ENCODE results near the gene HDDC3.

- TF ChIP-seq POLR2AphosphoS5 (IDR thresholded peaks at IDR 0.05; ENCODE audit: borderline replicate concordance, low read depth, low read length), result no peak
- TF ChIP-seq EZH2 (IDR thresholded peaks at IDR 0.05), result no peak
Observed at GRCh38 chr15:90883976-90884718, 48.2 kb downstream of the HDDC3 start, which contains the start of gene FES.
